Measurements from ENCODE around the gene GALR3.

Gene GALR3

DNA sequence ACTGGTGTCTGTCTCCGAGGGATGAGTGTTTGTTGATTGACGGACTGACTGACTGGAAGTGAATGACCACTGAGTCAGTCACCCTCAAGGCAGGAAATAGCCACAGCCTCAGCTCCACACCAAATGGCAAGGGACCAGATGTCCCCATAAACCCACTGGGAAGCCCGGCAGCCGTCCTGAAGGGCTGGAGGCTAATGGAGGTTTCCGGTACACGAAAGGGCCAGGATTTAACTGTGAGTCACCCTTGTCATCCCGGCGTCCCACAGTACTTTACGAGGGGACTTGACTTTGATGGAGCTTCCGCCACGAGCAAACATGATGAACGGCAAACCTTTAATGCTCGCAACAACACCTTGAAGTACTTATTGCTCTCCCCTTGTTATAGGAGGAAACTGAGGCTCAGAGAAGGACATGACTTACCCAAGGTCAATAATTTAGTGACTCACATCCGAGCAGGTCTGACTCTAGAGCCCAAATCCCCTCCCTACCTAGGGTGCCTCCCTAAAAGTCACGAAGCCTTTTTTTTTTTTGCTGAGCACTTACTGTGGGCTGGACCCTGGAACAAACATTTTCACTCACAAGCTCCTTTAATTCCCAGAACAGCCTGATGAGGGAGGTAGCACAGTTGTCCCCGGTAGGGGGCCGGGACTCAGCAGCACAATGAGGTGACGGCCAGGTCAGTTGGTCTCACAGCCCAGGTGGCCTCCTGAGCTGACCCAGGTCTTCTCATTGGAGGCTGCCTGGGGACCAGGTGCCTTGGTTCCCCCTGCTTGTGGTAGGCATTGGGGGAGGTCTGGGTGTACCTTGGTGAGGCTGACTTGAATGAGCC is 40.6 kb upstream of the GALR3 start:
- no peak overlapping the region for H3K27ac ChIP-seq (replicated peaks; ENCODE audit: low read length)
- no peak overlapping the region for H2BK5ac ChIP-seq (ENCODE audit: low read length)
- peak overlapping the region; percentile 28 for H3K18ac ChIP-seq (ENCODE audit: low read length)
- H4K91ac ChIP-seq (ENCODE audit: low read depth, low read length, poor library complexity): no peak overlapping the region
- H3K4me1 ChIP-seq (ENCODE audit: control insufficient read depth in 2 of 2, insufficient read depth in 1 of 2, low read depth in 1 of 2, low read length in 2 of 2): peaks cover 5 to 10% of the 10 kb centered on the region in 2 donors
- H2AK5ac ChIP-seq (ENCODE audit: low read depth, low read length): peak overlapping the region; percentile 83
- H3K9ac ChIP-seq (ENCODE audit: low read depth, low read length, poor library complexity): no peak overlapping the region
- peaks cover 0 to 3% of the 10 kb centered on the region in 2 donors for H3K9me3 ChIP-seq (replicated peaks in 1 of 2; ENCODE audit: control insufficient read depth in 2 of 2, insufficient read depth in 1 of 2, low read depth in 1 of 2, low read length in 2 of 2)
- H2AFZ ChIP-seq (ENCODE audit: low read length): no peak overlapping the region
- H3K14ac ChIP-seq (ENCODE audit: low read length): peak overlapping the region; percentile 71
- H3K27me3 ChIP-seq (ENCODE audit: control insufficient read depth in 3 of 3, insufficient read depth in 3 of 3, low read depth in 1 of 3, low read length in 3 of 3): no peaks in the 10 kb centered on the region
- no CpG with 5 or more reads among the region's 18 CpGs for WGBS, 2 donors (ENCODE audit: extremely low coverage in 2 of 2, insufficient read length in 2 of 2, insufficient replicate concordance in 1 of 2)
- no peak overlapping the region for H2BK120ac ChIP-seq (ENCODE audit: low read depth, low read length)
- no peak for DNase-seq (ENCODE audit: low spot score)
- no peaks in the 10 kb centered on the region for H3K36me3 ChIP-seq (replicated peaks in 1 of 2; ENCODE audit: control insufficient read depth in 2 of 2, insufficient read depth in 2 of 2, low read length in 2 of 2)
- no peak overlapping the region for H3K4ac ChIP-seq (ENCODE audit: low read length)
- H4K8ac ChIP-seq (ENCODE audit: low read depth, low read length): no peak overlapping the region
- H2BK12ac ChIP-seq (ENCODE audit: low read length): no peak overlapping the region
- no peak overlapping the region for H3K4me2 ChIP-seq (ENCODE audit: insufficient read depth, low read length, poor library complexity, severe bottlenecking)
- H3K23ac ChIP-seq (ENCODE audit: low read depth, low read length, poor library complexity): peak overlapping the region; percentile 73
- H3K4me3 ChIP-seq (ENCODE audit: low read length in 2 of 2): no peak overlapping the region
- no peak overlapping the region for H2BK15ac ChIP-seq (ENCODE audit: low read length)
- H3K79me1 ChIP-seq (ENCODE audit: low read depth, low read length): no peaks in the 10 kb centered on the region

DNA sequence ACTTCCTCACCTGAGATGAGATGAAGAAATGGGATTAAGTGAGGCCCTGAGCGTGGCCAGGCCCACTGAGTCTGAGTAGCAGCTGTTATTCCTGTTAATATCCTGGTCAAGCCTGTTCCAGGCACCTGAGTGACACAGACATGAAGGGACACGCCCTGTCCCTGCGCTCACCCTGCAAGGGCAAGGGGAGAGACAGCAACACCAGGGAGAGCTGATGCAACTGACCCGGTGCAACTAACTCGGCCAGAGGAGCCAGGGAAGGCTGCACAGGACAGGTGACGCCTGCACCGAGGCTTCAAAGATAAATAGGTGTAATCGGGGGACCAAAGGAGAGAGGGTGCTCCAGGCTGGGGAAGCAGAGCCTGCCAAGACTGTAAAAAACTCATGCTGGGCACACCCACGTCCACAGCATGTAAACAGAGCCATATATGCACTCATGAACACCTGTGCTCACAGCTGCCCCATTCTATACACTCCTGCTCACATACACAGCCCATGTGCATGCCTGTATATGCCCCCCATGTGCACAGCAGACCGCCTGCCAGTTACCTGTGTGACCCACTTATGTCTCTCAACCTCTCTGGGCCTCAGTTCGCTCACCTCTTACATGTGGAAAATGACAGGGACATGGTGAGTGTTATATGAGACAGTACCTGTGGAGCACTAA is 38.2 kb upstream of the GALR3 start:
- Histone ChIP-seq H3K4ac (ENCODE audit: low read length) (no peak overlapping the region), H4K91ac (ENCODE audit: low read depth, low read length, poor library complexity) (no peak overlapping the region), H3K27me3 (ENCODE audit: control insufficient read depth in 3 of 3, insufficient read depth in 3 of 3, low read depth in 1 of 3, low read length in 3 of 3) (no peaks in the 10 kb centered on the region), H2AFZ (ENCODE audit: low read length) (no peak overlapping the region), H3K18ac (ENCODE audit: low read length) (peak overlapping the region; percentile 74), H3K23ac (ENCODE audit: low read depth, low read length, poor library complexity) (no peak overlapping the region), H2BK5ac (ENCODE audit: low read length) (no peak overlapping the region), H2AK5ac (ENCODE audit: low read depth, low read length) (no peak overlapping the region), H3K79me1 (ENCODE audit: low read depth, low read length) (no peaks in the 10 kb centered on the region), H3K27ac (replicated peaks; ENCODE audit: low read length) (no peak overlapping the region), H3K9me3 (replicated peaks in 1 of 2; ENCODE audit: control insufficient read depth in 2 of 2, insufficient read depth in 1 of 2, low read depth in 1 of 2, low read length in 2 of 2) (peaks cover 0 to 1% of the 10 kb centered on the region in 2 donors), H3K4me1 (ENCODE audit: control insufficient read depth in 2 of 2, insufficient read depth in 1 of 2, low read depth in 1 of 2, low read length in 2 of 2) (peaks cover 0 to 3% of the 10 kb centered on the region in 2 donors), H3K9ac (ENCODE audit: low read depth, low read length, poor library complexity) (no peak overlapping the region), H2BK120ac (ENCODE audit: low read depth, low read length) (no peak overlapping the region), H3K4me3 (ENCODE audit: low read length in 2 of 2) (no peak overlapping the region), H3K4me2 (ENCODE audit: insufficient read depth, low read length, poor library complexity, severe bottlenecking) (no peak overlapping the region), H4K8ac (ENCODE audit: low read depth, low read length) (no peak overlapping the region), H3K36me3 (replicated peaks in 1 of 2; ENCODE audit: control insufficient read depth in 2 of 2, insufficient read depth in 2 of 2, low read length in 2 of 2) (no peaks in the 10 kb centered on the region), H3K14ac (ENCODE audit: low read length) (no peak overlapping the region), H2BK15ac (ENCODE audit: low read length) (no peak overlapping the region), H2BK12ac (ENCODE audit: low read length) (no peak overlapping the region)
- WGBS, 2 donors (ENCODE audit: extremely low coverage in 2 of 2, insufficient read length in 2 of 2, insufficient replicate concordance in 1 of 2): no CpG with 5 or more reads among the region's 11 CpGs
- no peak for DNase-seq (ENCODE audit: low spot score)

DNA sequence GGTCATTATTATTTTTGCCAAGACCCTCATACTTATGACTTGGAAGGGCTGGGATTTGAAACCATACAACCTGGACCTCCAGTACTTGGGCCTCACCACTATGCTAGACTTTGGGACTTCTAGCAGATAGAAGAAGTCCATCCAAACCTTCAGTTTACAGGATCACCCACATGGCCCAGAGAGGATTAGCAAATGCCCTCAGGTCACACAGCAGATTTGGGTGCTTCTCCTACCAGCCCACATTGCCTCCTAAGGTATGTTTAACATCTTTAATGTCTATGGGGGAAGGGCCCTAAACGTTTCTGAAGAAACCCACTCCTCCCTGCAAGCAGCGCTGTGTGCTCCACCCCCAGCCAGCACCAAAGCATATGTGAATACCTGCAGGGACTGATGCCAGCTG is 32.9 kb upstream of the GALR3 start:
- Histone ChIP-seq H4K8ac (ENCODE audit: low read depth, low read length) (no peak overlapping the region), H3K9ac (ENCODE audit: low read depth, low read length, poor library complexity) (no peak overlapping the region), H3K79me1 (ENCODE audit: low read depth, low read length) (no peaks in the 10 kb centered on the region), H3K27me3 (ENCODE audit: control insufficient read depth in 3 of 3, insufficient read depth in 3 of 3, low read depth in 1 of 3, low read length in 3 of 3) (no peaks in the 10 kb centered on the region), H3K4me2 (ENCODE audit: insufficient read depth, low read length, poor library complexity, severe bottlenecking) (no peak overlapping the region), H3K9me3 (replicated peaks in 1 of 2; ENCODE audit: control insufficient read depth in 2 of 2, insufficient read depth in 1 of 2, low read depth in 1 of 2, low read length in 2 of 2) (no peaks in the 10 kb centered on the region), H3K4me3 (ENCODE audit: low read length in 2 of 2) (peak overlapping the region in 1 of 2 donors; percentile 68), H2AFZ (ENCODE audit: low read length) (no peak overlapping the region), H4K91ac (ENCODE audit: low read depth, low read length, poor library complexity) (no peak overlapping the region), H3K4ac (ENCODE audit: low read length) (no peak overlapping the region), H2BK15ac (ENCODE audit: low read length) (no peak overlapping the region), H3K23ac (ENCODE audit: low read depth, low read length, poor library complexity) (no peak overlapping the region), H3K36me3 (replicated peaks in 1 of 2; ENCODE audit: control insufficient read depth in 2 of 2, insufficient read depth in 2 of 2, low read length in 2 of 2) (no peaks in the 10 kb centered on the region), H2BK120ac (ENCODE audit: low read depth, low read length) (no peak overlapping the region), H3K4me1 (ENCODE audit: control insufficient read depth in 2 of 2, insufficient read depth in 1 of 2, low read depth in 1 of 2, low read length in 2 of 2) (peaks cover 0 to 3% of the 10 kb centered on the region in 2 donors), H2BK12ac (ENCODE audit: low read length) (peak overlapping the region; percentile 46), H3K14ac (ENCODE audit: low read length) (peak overlapping the region; percentile 56), H3K18ac (ENCODE audit: low read length) (no peak overlapping the region), H2AK5ac (ENCODE audit: low read depth, low read length) (no peak overlapping the region), H3K27ac (replicated peaks; ENCODE audit: low read length) (no peak overlapping the region), H2BK5ac (ENCODE audit: low read length) (no peak overlapping the region)
- no peak for DNase-seq (ENCODE audit: low spot score)
- no CpG with 5 or more reads among the region's 2 CpGs for whole genome bisulfite sequencing, 2 donors (ENCODE audit: extremely low coverage in 2 of 2, insufficient read length in 2 of 2, insufficient replicate concordance in 1 of 2)

DNA sequence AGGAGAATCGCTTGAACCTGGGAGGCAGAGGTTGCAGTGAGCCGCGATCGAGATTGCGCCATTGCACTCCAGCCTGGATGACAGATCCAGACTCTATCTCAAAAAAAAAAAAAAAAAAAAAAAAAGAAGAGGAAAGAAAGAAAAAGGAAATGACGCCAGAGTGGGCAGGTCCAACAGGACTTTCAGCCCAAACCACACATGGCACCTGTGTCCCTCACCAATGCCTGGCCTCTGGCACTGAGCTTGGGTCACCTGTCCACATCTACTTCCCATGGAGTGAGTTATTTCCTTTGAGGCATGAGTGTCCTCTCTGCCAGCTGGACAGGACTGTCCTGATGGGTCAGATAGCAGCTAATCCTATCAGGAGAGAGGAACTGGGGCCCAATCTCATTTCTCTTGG is 30.7 kb upstream of the GALR3 start:
- Histone ChIP-seq H2BK15ac (ENCODE audit: low read length) (no peak overlapping the region), H3K36me3 (replicated peaks in 1 of 2; ENCODE audit: control insufficient read depth in 2 of 2, insufficient read depth in 2 of 2, low read length in 2 of 2) (no peaks in the 10 kb centered on the region), H2BK12ac (ENCODE audit: low read length) (no peak overlapping the region), H3K79me1 (ENCODE audit: low read depth, low read length) (peaks cover 2% of the 10 kb centered on the region), H3K4me3 (ENCODE audit: low read length in 2 of 2) (no peak overlapping the region), H2BK5ac (ENCODE audit: low read length) (no peak overlapping the region), H2BK120ac (ENCODE audit: low read depth, low read length) (no peak overlapping the region), H2AK5ac (ENCODE audit: low read depth, low read length) (no peak overlapping the region), H4K8ac (ENCODE audit: low read depth, low read length) (no peak overlapping the region), H3K9ac (ENCODE audit: low read depth, low read length, poor library complexity) (no peak overlapping the region), H3K4me2 (ENCODE audit: insufficient read depth, low read length, poor library complexity, severe bottlenecking) (no peak overlapping the region), H3K9me3 (replicated peaks in 1 of 2; ENCODE audit: control insufficient read depth in 2 of 2, insufficient read depth in 1 of 2, low read depth in 1 of 2, low read length in 2 of 2) (no peaks in the 10 kb centered on the region), H4K91ac (ENCODE audit: low read depth, low read length, poor library complexity) (no peak overlapping the region), H3K23ac (ENCODE audit: low read depth, low read length, poor library complexity) (no peak overlapping the region), H3K27me3 (ENCODE audit: control insufficient read depth in 3 of 3, insufficient read depth in 3 of 3, low read depth in 1 of 3, low read length in 3 of 3) (no peaks in the 10 kb centered on the region), H3K18ac (ENCODE audit: low read length) (no peak overlapping the region), H3K27ac (replicated peaks; ENCODE audit: low read length) (no peak overlapping the region), H3K14ac (ENCODE audit: low read length) (no peak overlapping the region), H3K4ac (ENCODE audit: low read length) (no peak overlapping the region), H3K4me1 (ENCODE audit: control insufficient read depth in 2 of 2, insufficient read depth in 1 of 2, low read depth in 1 of 2, low read length in 2 of 2) (peaks cover 0 to 3% of the 10 kb centered on the region in 2 donors), H2AFZ (ENCODE audit: low read length) (no peak overlapping the region)
- DNase-seq (ENCODE audit: low spot score): no peak
- WGBS, 2 donors (ENCODE audit: extremely low coverage in 2 of 2, insufficient read length in 2 of 2, insufficient replicate concordance in 1 of 2): no CpG with 5 or more reads among the region's 6 CpGs
